Measurements from ENCODE around the gene PTS. TPM values are rescaled to one million over a fixed set of nuclear protein-coding genes. Genes with fewer than 3 reads are reported as not detected.
"Not testable (repeated sequence)": the region's sequence is repeated elsewhere in the genome, so short reads cannot be mapped to it uniquely, and the experiment has no call there.

Gene PTS
- 41.3 TPM for polyA plus RNA-seq (2013, experiment 1 of 4)
- 41.0 TPM for polyA plus RNA-seq (2013, experiment 2 of 4)
- polyA plus RNA-seq (2013, experiment 3 of 4) = 33.6 TPM
- 31.9 TPM for polyA plus RNA-seq (2013, experiment 4 of 4)

DNA sequence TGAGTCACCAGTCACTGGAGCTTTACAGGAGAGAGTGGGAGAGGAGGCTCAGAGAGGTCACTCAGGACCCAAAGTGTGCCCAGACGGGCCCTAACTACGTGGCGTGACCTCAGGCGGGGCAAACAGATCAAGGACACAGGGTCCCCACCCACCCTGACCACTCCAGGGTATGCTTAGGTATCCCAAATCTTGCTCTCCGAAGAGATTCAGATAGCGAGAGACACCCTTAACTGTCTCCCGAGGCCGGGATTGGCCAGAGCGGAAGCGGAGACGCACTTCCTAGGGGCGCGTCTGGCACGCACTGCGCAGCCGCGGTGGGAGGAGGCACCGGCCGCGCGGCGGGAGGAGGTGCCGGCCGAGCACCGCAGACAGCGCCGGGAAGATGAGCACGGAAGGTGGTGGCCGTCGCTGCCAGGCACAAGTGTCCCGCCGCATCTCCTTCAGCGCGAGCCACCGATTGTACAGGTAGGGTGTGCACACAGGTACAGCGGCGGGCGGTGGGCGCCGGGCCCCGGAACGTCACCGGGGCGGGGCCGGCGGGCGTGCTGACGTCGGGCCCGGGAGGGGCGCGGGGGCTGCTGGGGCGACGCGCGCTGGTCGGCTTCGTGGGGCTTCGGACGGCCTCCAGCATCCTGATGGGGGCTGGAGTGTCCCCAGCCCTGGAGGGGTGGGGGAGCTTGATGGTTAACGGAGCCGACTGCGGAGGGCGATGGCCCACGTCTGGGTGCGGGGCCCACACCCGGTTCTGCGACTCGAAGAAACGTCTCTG is at the start of gene PTS:
Gene PTS, plus strand, starts transcription at position 367 of the 769 bp plus-strand sequence. Its CDS starts 16 bp downstream, at position 383.
- peaks cover 14% of the 10 kb centered on the region for H3K27me3 ChIP-seq (ENCODE audit: control insufficient read depth, insufficient read depth, low read length, poor library complexity, severe bottlenecking)
- peak within 1 kb of the TSS; percentile 40 for H3K27ac ChIP-seq (ENCODE audit: insufficient read depth, low read depth, low read length, poor library complexity, severe bottlenecking)
- H3K4me1 ChIP-seq (ENCODE audit: control insufficient read depth, insufficient read depth, low read length) = peaks cover 6% of the 10 kb centered on the region
- H3K9me3 ChIP-seq (ENCODE audit: control insufficient read depth, low read length) = no peaks in the 10 kb centered on the region
- peaks cover 12% of the 10 kb centered on the region for H3K36me3 ChIP-seq (ENCODE audit: control insufficient read depth, insufficient read depth, low read length)
- WGBS, 2 experiments = 1% methylated on average over 70 of the region's 70 CpGs
- peak within 1 kb of the TSS; percentile 81 for H3K4me3 ChIP-seq (ENCODE audit: insufficient read depth, low read depth, low read length)

DNA sequence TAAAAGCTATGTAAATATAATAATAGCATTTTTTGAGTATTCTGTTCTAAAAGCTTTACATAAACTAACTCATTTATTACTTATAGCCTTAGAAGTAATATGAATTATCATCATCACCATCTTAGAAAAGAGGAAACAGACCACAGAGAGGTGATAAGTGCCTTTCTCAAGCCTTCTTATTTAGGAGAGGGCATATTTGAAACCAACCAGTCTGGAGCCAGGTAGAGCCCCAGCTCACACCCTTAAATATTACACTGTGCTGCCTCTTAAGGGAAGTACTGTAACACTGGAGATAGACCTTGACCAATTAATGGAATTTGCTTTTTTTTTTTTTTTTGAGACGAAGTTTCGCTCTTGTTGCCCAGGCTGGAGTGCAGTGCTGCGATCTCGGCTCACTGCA is 48.6 kb upstream of the PTS start:
- 89 to 100% methylated on average over 4 of the region's 4 CpGs for WGBS, 2 experiments
- Histone ChIP-seq H3K27ac (ENCODE audit: insufficient read depth, low read depth, low read length, poor library complexity, severe bottlenecking) (no peak overlapping the region), H3K4me3 (ENCODE audit: insufficient read depth, low read depth, low read length) (no peak overlapping the region), H3K27me3 (ENCODE audit: control insufficient read depth, insufficient read depth, low read length, poor library complexity, severe bottlenecking) (no peaks in the 10 kb centered on the region), H3K4me1 (ENCODE audit: control insufficient read depth, insufficient read depth, low read length) (no peaks in the 10 kb centered on the region), H3K9me3 (ENCODE audit: control insufficient read depth, low read length) (no peaks in the 10 kb centered on the region), H3K36me3 (ENCODE audit: control insufficient read depth, insufficient read depth, low read length) (no peaks in the 10 kb centered on the region)

DNA sequence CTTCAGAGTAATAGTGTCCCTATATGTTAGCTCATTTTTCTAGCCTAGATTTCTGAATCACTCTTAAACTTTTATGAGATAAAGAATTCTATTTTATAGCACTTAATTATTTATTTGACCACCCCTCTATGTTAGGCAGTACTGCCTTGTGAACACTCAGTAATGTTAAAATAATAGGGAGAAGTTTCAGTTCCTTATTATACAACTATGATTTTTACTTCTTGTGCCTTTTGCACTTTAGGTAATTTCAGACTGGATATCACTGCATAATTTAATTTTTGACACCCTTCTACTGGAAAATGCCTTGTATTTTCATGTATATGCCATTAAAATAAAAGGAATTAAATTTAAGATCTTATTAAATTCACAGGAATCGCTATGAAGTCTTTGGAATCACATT is 47.8 kb upstream of the PTS start:
- no peaks in the 10 kb centered on the region for H3K9me3 ChIP-seq (ENCODE audit: control insufficient read depth, low read length)
- H3K4me1 ChIP-seq (ENCODE audit: control insufficient read depth, insufficient read depth, low read length) = no peaks in the 10 kb centered on the region
- 85 to 91% methylated on average over 1 of the region's 1 CpG for WGBS, 2 experiments
- no peaks in the 10 kb centered on the region for H3K36me3 ChIP-seq (ENCODE audit: control insufficient read depth, insufficient read depth, low read length)
- H3K27me3 ChIP-seq (ENCODE audit: control insufficient read depth, insufficient read depth, low read length, poor library complexity, severe bottlenecking) = no peaks in the 10 kb centered on the region
- H3K4me3 ChIP-seq (ENCODE audit: insufficient read depth, low read depth, low read length) = no peak overlapping the region
- H3K27ac ChIP-seq (ENCODE audit: insufficient read depth, low read depth, low read length, poor library complexity, severe bottlenecking) = no peak overlapping the region

DNA sequence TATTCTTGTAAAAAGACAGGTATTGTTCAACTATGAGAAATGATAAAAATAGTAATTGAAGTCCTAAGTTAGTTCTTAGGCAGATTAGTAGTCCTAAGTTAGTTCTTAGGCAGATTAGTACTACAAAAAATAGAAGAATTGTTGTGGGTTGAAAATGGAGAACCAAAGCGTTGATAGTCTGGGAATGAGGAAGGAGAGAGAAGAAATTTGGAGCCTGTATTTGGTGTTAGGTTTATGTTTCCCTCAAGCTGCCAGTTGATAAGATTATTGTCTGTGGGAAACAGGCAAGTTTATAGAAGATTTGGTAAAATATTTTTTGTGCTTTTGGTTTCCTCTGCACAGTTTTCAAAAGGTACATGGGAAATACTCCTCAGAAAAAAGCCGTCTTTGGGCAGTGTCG is 47.3 kb upstream of the PTS start:
- no peaks in the 10 kb centered on the region for H3K4me1 ChIP-seq (ENCODE audit: control insufficient read depth, insufficient read depth, low read length)
- H3K9me3 ChIP-seq (ENCODE audit: control insufficient read depth, low read length) = no peaks in the 10 kb centered on the region
- 90 to 94% methylated on average over 3 of the region's 3 CpGs for WGBS, 2 experiments
- H3K36me3 ChIP-seq (ENCODE audit: control insufficient read depth, insufficient read depth, low read length) = no peaks in the 10 kb centered on the region
- no peaks in the 10 kb centered on the region for H3K27me3 ChIP-seq (ENCODE audit: control insufficient read depth, insufficient read depth, low read length, poor library complexity, severe bottlenecking)
- H3K4me3 ChIP-seq (ENCODE audit: insufficient read depth, low read depth, low read length) = no peak overlapping the region
- H3K27ac ChIP-seq (ENCODE audit: insufficient read depth, low read depth, low read length, poor library complexity, severe bottlenecking) = no peak overlapping the region

DNA sequence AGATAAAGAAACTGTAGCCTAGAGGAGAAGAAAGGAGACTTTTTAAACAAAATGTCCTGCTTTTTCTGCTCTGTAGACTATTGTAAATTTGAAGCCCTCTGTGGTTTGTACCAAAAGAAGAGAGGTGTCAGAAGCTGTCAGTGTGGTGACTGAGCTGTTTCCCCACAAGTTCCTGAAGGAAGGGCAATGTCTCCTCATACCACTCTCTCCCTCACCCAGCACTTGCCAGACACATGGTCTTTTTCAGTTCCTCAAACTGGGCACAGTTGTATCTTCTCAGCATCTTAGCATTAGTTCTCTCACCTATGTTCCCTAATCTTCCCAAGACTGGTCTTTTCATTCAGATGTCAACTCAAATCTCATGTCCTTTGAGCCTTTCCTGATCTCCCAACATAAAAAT is 46.6 kb upstream of the PTS start:
- Histone ChIP-seq H3K4me1 (ENCODE audit: control insufficient read depth, insufficient read depth, low read length) (no peaks in the 10 kb centered on the region), H3K4me3 (ENCODE audit: insufficient read depth, low read depth, low read length) (no peak overlapping the region), H3K27me3 (ENCODE audit: control insufficient read depth, insufficient read depth, low read length, poor library complexity, severe bottlenecking) (no peaks in the 10 kb centered on the region), H3K27ac (ENCODE audit: insufficient read depth, low read depth, low read length, poor library complexity, severe bottlenecking) (no peak overlapping the region), H3K9me3 (ENCODE audit: control insufficient read depth, low read length) (no peaks in the 10 kb centered on the region), H3K36me3 (ENCODE audit: control insufficient read depth, insufficient read depth, low read length) (no peaks in the 10 kb centered on the region)

DNA sequence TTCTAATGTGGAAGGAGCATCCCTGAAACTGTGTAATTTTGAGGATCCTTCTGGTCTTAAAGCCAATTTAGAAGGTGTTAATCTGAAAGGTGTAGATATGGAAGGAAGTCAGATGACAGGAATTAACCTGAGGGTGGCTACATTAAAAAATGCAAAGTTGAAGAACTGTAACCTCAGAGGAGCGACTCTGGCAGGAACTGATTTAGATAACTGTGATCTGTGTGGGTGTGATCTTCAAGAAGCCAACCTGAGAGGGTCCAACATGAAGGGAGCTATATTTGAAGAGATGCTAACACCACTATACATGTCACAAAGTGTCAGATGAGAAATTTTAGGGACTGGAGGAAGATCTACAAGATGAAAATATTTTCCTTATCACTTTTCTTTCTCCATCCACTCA is 43.4 kb upstream of the PTS start:
- H3K4me1 ChIP-seq (ENCODE audit: control insufficient read depth, insufficient read depth, low read length) = no peaks in the 10 kb centered on the region
- H3K4me3 ChIP-seq (ENCODE audit: insufficient read depth, low read depth, low read length) = no peak overlapping the region
- H3K27me3 ChIP-seq (ENCODE audit: control insufficient read depth, insufficient read depth, low read length, poor library complexity, severe bottlenecking) = no peaks in the 10 kb centered on the region
- 82 to 86% methylated on average over 1 of the region's 1 CpG for WGBS, 2 experiments
- H3K27ac ChIP-seq (ENCODE audit: insufficient read depth, low read depth, low read length, poor library complexity, severe bottlenecking) = no peak overlapping the region
- no peaks in the 10 kb centered on the region for H3K9me3 ChIP-seq (ENCODE audit: control insufficient read depth, low read length)
- no peaks in the 10 kb centered on the region for H3K36me3 ChIP-seq (ENCODE audit: control insufficient read depth, insufficient read depth, low read length)

DNA sequence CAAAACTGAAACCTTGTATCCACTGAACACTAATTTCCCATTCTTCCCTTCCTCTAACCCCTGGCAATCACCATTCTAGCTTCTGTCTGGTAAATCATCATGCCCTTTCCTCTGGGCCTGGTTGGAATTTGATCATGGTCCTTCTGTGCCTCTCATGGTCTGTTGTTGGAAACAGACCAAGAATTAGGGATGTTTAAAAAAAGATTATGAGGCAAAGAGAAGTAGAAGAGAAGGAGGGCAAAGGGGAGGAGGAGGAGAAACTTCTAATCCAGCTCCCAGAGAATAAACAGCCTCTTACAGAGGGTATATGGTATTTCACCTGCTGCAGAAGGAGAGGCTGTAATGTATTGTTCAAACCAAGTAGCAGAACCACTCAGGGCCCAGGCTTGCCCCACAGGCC is 40.3 kb upstream of the PTS start:
- no peak overlapping the region for H3K4me3 ChIP-seq (ENCODE audit: insufficient read depth, low read depth, low read length)
- H3K9me3 ChIP-seq (ENCODE audit: control insufficient read depth, low read length) = no peaks in the 10 kb centered on the region
- H3K4me1 ChIP-seq (ENCODE audit: control insufficient read depth, insufficient read depth, low read length) = no peaks in the 10 kb centered on the region
- H3K27me3 ChIP-seq (ENCODE audit: control insufficient read depth, insufficient read depth, low read length, poor library complexity, severe bottlenecking) = no peaks in the 10 kb centered on the region
- H3K36me3 ChIP-seq (ENCODE audit: control insufficient read depth, insufficient read depth, low read length) = no peaks in the 10 kb centered on the region
- H3K27ac ChIP-seq (ENCODE audit: insufficient read depth, low read depth, low read length, poor library complexity, severe bottlenecking) = no peak overlapping the region

DNA sequence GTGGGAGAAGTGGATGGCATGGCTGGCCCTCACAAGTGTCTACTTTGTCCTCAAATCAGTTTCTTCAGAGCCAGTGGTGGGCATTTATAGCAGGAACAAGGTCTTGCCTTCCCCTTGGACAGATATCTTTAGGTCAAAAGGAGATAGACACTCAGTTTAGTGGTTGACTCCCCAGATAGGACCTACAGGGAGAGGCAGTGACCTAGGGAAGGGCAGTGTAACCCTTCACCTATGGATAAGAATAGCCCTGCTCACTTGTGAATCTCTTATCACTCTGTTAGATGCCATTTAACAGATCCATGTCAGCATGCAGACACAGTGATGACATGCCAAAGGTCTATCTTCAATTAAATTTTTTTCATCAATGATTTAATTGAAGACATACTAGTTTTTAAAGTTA is 39.9 kb upstream of the PTS start:
- no peaks in the 10 kb centered on the region for H3K4me1 ChIP-seq (ENCODE audit: control insufficient read depth, insufficient read depth, low read length)
- H3K36me3 ChIP-seq (ENCODE audit: control insufficient read depth, insufficient read depth, low read length) = no peaks in the 10 kb centered on the region
- no peak overlapping the region for H3K27ac ChIP-seq (ENCODE audit: insufficient read depth, low read depth, low read length, poor library complexity, severe bottlenecking)
- no peak overlapping the region for H3K4me3 ChIP-seq (ENCODE audit: insufficient read depth, low read depth, low read length)
- H3K9me3 ChIP-seq (ENCODE audit: control insufficient read depth, low read length) = no peaks in the 10 kb centered on the region
- H3K27me3 ChIP-seq (ENCODE audit: control insufficient read depth, insufficient read depth, low read length, poor library complexity, severe bottlenecking) = no peaks in the 10 kb centered on the region

DNA sequence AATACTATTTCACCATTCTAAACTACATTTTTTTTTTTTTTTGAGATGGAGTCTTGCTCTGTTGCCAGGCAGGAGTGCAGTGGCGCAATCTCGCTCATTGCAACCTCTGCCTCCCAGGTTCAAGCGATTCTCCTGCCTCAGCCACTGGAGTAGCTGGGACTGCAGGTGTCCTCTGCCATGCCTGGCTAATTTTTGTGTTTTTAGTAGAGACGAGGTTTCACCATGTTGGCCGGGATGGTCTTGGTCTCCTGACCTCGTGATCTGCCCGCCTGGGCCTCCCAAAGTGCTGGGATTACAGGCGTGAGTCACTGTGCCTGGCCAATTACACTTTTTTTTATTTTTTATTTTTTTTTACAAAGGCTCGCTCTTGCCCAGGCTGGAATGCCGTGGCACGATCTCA is 31.1 kb upstream of the PTS start:
- 89 to 91% methylated on average over 11 of the region's 11 CpGs for WGBS, 2 experiments
- H3K27ac ChIP-seq (ENCODE audit: insufficient read depth, low read depth, low read length, poor library complexity, severe bottlenecking); H3K27me3 ChIP-seq (ENCODE audit: control insufficient read depth, insufficient read depth, low read length, poor library complexity, severe bottlenecking); H3K4me3 ChIP-seq (ENCODE audit: insufficient read depth, low read depth, low read length); H3K9me3 ChIP-seq (ENCODE audit: control insufficient read depth, low read length); H3K36me3 ChIP-seq (ENCODE audit: control insufficient read depth, insufficient read depth, low read length); H3K4me1 ChIP-seq (ENCODE audit: control insufficient read depth, insufficient read depth, low read length): not testable (repeated sequence)

DNA sequence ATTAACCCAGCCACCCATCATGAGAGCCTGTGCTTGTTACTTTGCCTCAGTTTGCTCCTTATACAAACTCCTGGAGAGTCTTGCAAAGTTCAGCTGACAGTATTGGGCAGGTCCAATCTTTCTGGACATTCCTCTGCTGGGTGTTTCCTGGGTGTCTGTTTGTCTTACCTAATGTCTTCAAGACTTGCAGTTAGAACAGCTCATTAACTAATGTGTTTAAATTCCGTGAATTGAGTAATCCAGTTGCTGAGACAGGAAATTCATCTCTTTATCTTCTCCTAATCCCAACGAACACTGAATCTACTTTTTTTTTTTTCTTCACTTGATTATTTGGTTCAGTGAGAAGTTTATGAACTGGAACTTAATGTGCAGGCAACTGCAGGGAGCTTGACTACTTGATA is 30.3 kb upstream of the PTS start:
- Histone ChIP-seq H3K4me1 (ENCODE audit: control insufficient read depth, insufficient read depth, low read length) (no peaks in the 10 kb centered on the region), H3K9me3 (ENCODE audit: control insufficient read depth, low read length) (no peaks in the 10 kb centered on the region), H3K4me3 (ENCODE audit: insufficient read depth, low read depth, low read length) (no peak overlapping the region), H3K27ac (ENCODE audit: insufficient read depth, low read depth, low read length, poor library complexity, severe bottlenecking) (no peak overlapping the region), H3K27me3 (ENCODE audit: control insufficient read depth, insufficient read depth, low read length, poor library complexity, severe bottlenecking) (no peaks in the 10 kb centered on the region), H3K36me3 (ENCODE audit: control insufficient read depth, insufficient read depth, low read length) (no peaks in the 10 kb centered on the region)
- WGBS, 2 experiments = 85 to 93% methylated on average over 2 of the region's 2 CpGs

All from ectodermal cell (in vitro differentiated cells).